K562 (cell line): Measurements from ENCODE around the gene ERLEC1. TPM values are rescaled to one million over a fixed set of nuclear protein-coding genes. Genes with fewer than 3 reads are reported as not detected.

Source experiments
- ATAC-seq: fragments of 200-7000 bp; cut with Tn5 transposase; 3 replicates; pipeline ENCODE4 v1.9.1; 2020; ENCODE audit warnings: moderate library complexity
- BruUV-seq: library from RNA; stranded (reverse); fragments of 400-500 nt; replicated peaks from 2 replicates; lab custom pipeline; 2021; lab: Mats Ljungman, UMichigan
- CTCF ChIA-PET: fragments of 300-600 bp; formaldehyde crosslinking; extraction: SDS; loops from one replicate; lab custom pipeline; 2021; ENCODE audit warnings: low intra/inter-chr PET ratio; lab: Yijun Ruan, JAX
- POLR2A ChIA-PET: fragments of 300-600, 350-650 bp; sonication (Branson Sonifier 250); formaldehyde crosslinking; extraction: SDS; loops from one replicate; lab custom pipeline; 2021; ENCODE audit warnings: antibody characterized with exemption, inconsistent platforms; lab: Yijun Ruan, JAX
- DNase-seq, 4 experiments: peaks; one replicate each; pipeline versions ENCODE4 v3.0.0 to v3.0.0-alpha.2; 2011 to 2018; ENCODE audit warnings: low spot score in 3 of 4, mixed read lengths in 3 of 4; ENCODE audit errors: extremely low read depth in 1 of 4
- FAIRE-seq: peaks from 2 replicates; lab custom pipeline; 2011; peaks lifted over from hg19 to GRCh38; lab: Jason Lieb, UNC
- H2AFZ ChIP-seq: 2 replicates; pipeline ENCODE4 v1.6.0; 2011; ENCODE audit warnings: low read depth, low read length, control low read depth, inconsistent platforms
- H3K27ac ChIP-seq: fragments of 200-600 bp; 3 replicates; pipeline ENCODE4 v1.8.0; 2011; ENCODE audit warnings: low read depth, mild to moderate bottlenecking, control low read depth, inconsistent platforms, low read length, moderate library complexity, mixed read lengths; ENCODE audit errors: extremely low read depth
- H3K27me3 ChIP-seq, 2 experiments: fragments of 300-600 bp in 1 of 2; 2 replicates in 1 of 2; 3 replicates in 1 of 2; pipeline versions ENCODE4 v1.6.0 to v1.8.0; 2011; ENCODE audit warnings: inconsistent platforms in 2 of 2, low read length in 2 of 2, mild to moderate bottlenecking in 1 of 2, mixed read lengths in 1 of 2, moderate library complexity in 1 of 2; ENCODE audit not compliant: control insufficient read depth in 2 of 2, insufficient read depth in 2 of 2
- H3K36me3 ChIP-seq: fragments of 300-600 bp; 3 replicates; pipeline ENCODE4 v1.8.0; 2011; ENCODE audit warnings: mild to moderate bottlenecking, low read length, inconsistent platforms; ENCODE audit not compliant: control insufficient read depth, insufficient read depth
- H3K4me1 ChIP-seq, 2 experiments: fragments of 200-600 bp in 1 of 2; replicated peaks in 1 of 2; 2 replicates in 1 of 2; 3 replicates in 1 of 2; pipeline versions ENCODE4 v1.5.1 to v1.8.0; 2011; ENCODE audit warnings: inconsistent platforms in 2 of 2, low read length in 2 of 2, mild to moderate bottlenecking in 1 of 2, mixed read lengths in 1 of 2, moderate library complexity in 1 of 2; ENCODE audit not compliant: control insufficient read depth in 2 of 2, insufficient read depth in 2 of 2
- H3K4me2 ChIP-seq: 2 replicates; pipeline ENCODE4 v1.6.1; 2011; ENCODE audit warnings: low read length, control low read depth, inconsistent platforms, mixed read lengths; ENCODE audit not compliant: insufficient read depth
- H3K4me3 ChIP-seq: fragments of 200-600 bp; sonication (generic), shearing (Covaris generic); 2 replicates; pipeline ENCODE4 v1.5.1; 2016; ENCODE audit warnings: control low read depth, inconsistent platforms
- H3K79me2 ChIP-seq: fragments of 200-600 bp; 3 replicates; pipeline ENCODE4 v1.8.0; 2011; ENCODE audit warnings: low read length, inconsistent platforms; ENCODE audit not compliant: control insufficient read depth, insufficient read depth
- H3K9ac ChIP-seq, 2 experiments: 2 replicates each; pipeline versions ENCODE4 v1.6.0 to v1.6.1; 2011; ENCODE audit warnings: low read depth in 2 of 2, low read length in 2 of 2, control low read depth in 1 of 2, inconsistent platforms in 1 of 2, mild to moderate bottlenecking in 1 of 2, mixed read lengths in 1 of 2; ENCODE audit not compliant: insufficient read depth in 1 of 2
- H3K9me1 ChIP-seq: one replicate; pipeline ENCODE4 v1.6.0; 2011; ENCODE audit warnings: inconsistent platforms, mild to moderate bottlenecking, low read length, moderate library complexity; ENCODE audit not compliant: control insufficient read depth, insufficient read depth
- H3K9me3 ChIP-seq: replicated peaks from 2 replicates; pipeline ENCODE4 v1.5.1; 2011; ENCODE audit warnings: low read depth, low read length, inconsistent platforms; ENCODE audit not compliant: control insufficient read depth, insufficient read depth
- H4K20me1 ChIP-seq: replicated peaks from 2 replicates; pipeline ENCODE4 v1.6.1; 2011; ENCODE audit warnings: low read length, inconsistent platforms, mixed read lengths; ENCODE audit not compliant: control insufficient read depth, insufficient read depth
- ATF4 ChIP-seq: fragments of 450-650 bp; formaldehyde crosslinking; IDR thresholded peaks from 2 replicates; pipeline ENCODE4 v1.4.0; 2022; ENCODE audit warnings: mild to moderate bottlenecking, moderate library complexity
- E2F1 ChIP-seq: sonication (generic); formaldehyde crosslinking; IDR thresholded peaks from 2 replicates; pipeline ENCODE4 v1.8.1; 2023; ENCODE audit warnings: mild to moderate bottlenecking, missing genetic modification reagents, moderate library complexity
- E4F1 ChIP-seq: fragments of 250-450 bp; sonication (Bioruptor Pico); IDR thresholded peaks from 2 replicates; pipeline ENCODE4 v1.5.0; 2021; ENCODE audit warnings: mild to moderate bottlenecking, borderline replicate concordance
- IFI16 ChIP-seq: fragments of 250-450 bp; sonication (Bioruptor Pico); IDR thresholded peaks from 2 replicates; pipeline ENCODE4 v2.1.2; 2022; ENCODE audit warnings: mild to moderate bottlenecking, inconsistent platforms
- JUN ChIP-seq, 2 experiments: sonication (generic) in 1 of 2; formaldehyde crosslinking in 1 of 2; IDR thresholded peaks; 2 replicates each; pipeline versions ENCODE4 v1.6.1 to v1.8.0; 2012 to 2022; ENCODE audit warnings: borderline replicate concordance in 2 of 2, mild to moderate bottlenecking in 2 of 2, improper control_type of control experiment in 1 of 2, low read depth in 1 of 2, low read length in 1 of 2, missing genetic modification reagents in 1 of 2
- MYNN ChIP-seq, 2 experiments: sonication (generic); formaldehyde crosslinking in 1 of 2; IDR thresholded peaks; 2 replicates each; pipeline versions ENCODE4 v1.5.0 to v1.6.1; 2016 to 2020; ENCODE audit warnings: antibody characterized with exemption in 1 of 2, missing genetic modification reagents in 1 of 2
- RBM34 ChIP-seq: fragments of 200-400 bp; formaldehyde crosslinking; IDR thresholded peaks from 2 replicates; pipeline ENCODE4 v1.6.1; 2018; ENCODE audit warnings: low read length, borderline replicate concordance; ENCODE audit not compliant: insufficient read depth
- SPI1 ChIP-seq: IDR thresholded peaks from 2 replicates; pipeline ENCODE4 v1.6.1; 2011; ENCODE audit warnings: low read depth, low read length, control low read depth, borderline replicate concordance
- ZNF124 ChIP-seq: sonication (generic); formaldehyde crosslinking; IDR thresholded peaks from 2 replicates; pipeline ENCODE4 v1.8.1; 2022; ENCODE audit warnings: missing genetic modification reagents
- ZNF766 ChIP-seq: fragments of 200-800 bp; sonication (Bioruptor generic); conservative IDR thresholded peaks from 2 replicates; pipeline ENCODE4 v1.6.1; 2016; ENCODE audit warnings: missing genetic modification characterization, missing compliant biosample characterization
- WGBS: fragments of 100-300 bp; shearing (Covaris generic); methylation state at CpG from one replicate; pipeline ENCODE4 v1.1.6; 2016; ENCODE audit warnings: low coverage, mixed read lengths; ENCODE audit not compliant: insufficient coverage; ENCODE audit errors: missing lambda C conversion rate; 5-methylcytosine and 5-hydroxymethylcytosine counted together
- in situ Hi-C: fragments of 300-500 bp; cut with MboI; formaldehyde crosslinking; loops from 4 replicates; pipeline ENCODE4 v1.15.0; 2018; ENCODE audit warnings: inconsistent platforms, mixed read lengths
- intact Hi-C: fragments of 100-400 bp; cut with micrococcal nuclease; formaldehyde crosslinking; loops from 2 replicates; pipeline ENCODE4 v1.14.2; 2022
- polyA plus RNA-seq, 8 experiments: library from polyadenylated mRNA; depleted of rRNA in 4 of 8; stranded (reverse) in 5 of 8; unstranded in 3 of 8; fragments of >200 nt; fragmentation: Nextera tagmentation in 2 of 8; fragmentation: Illumina TruSeq in 1 of 8; extraction: Ambion mirVana in 2 of 8; extraction: Trizol in 1 of 8; gene quantifications; 2 replicates each; pipeline versions ENCODE4 v1.2.1 to v1.2.3, GENCODE V29; 2011 to 2014; ENCODE audit warnings: inconsistent platforms in 1 of 8, missing spikeins in 1 of 8
- total RNA-seq, 7 experiments: library from RNA; depleted of rRNA in 6 of 7; stranded (reverse); fragments of >200 nt in 6 of 7; fragmentation: Illumina TruSeq in 2 of 7; extraction: Trizol in 2 of 7; gene quantifications; 2 replicates each; pipeline versions ENCODE4 v1.2.1 to v1.2.3, GENCODE V29; 2011 to 2021; ENCODE audit warnings: low replicate concordance in 1 of 7
- TF ChIP-seq, protein P1 (sequence below): sonication (generic); formaldehyde crosslinking; IDR thresholded peaks from 2 replicates; pipeline ENCODE4 v1.8.0; 2023; ENCODE audit warnings: missing genetic modification reagents, mild to moderate bottlenecking, borderline replicate concordance

ERLEC1 gene
- total and polyA plus RNA-seq, 9 of the 15 experiments (the other 6 are each of a cell fraction or from before 2014, with no cell fraction given): 12.0 to 41.6 (median 30.6) TPM

DNA sequence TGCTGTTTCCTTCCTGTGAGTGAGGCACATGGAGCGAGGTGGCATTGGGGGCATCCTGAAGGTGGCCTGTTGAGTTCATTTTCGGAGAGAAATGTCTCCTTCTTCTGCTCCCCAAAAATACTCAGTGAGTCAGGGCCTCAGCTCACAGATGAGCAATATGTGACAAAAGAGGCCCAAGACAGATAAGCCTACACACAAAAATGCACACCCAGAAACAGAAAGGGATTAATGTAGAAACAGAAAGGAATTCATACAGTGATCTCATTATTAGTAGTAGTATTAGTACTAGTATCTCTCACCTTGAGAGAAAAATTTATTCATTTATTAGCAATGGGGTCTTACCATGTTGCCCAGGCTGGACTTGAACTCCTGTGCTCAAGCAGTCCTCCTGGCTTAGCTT lies 67.8 kb downstream of the ERLEC1 start:
- no peak overlapping the region for H2AFZ ChIP-seq
- WGBS: 95% methylated on average over 2 of the region's 2 CpGs
- H3K27me3 ChIP-seq: no peaks in the 10 kb centered on the region
- ATAC-seq (no peak), DNase-seq (no peak), FAIRE-seq (no peak)
- no peaks in the 10 kb centered on the region for H4K20me1 ChIP-seq
- no peaks in the 10 kb centered on the region for H3K9me1 ChIP-seq
- intact Hi-C loops (no loop called here), in situ Hi-C loops (no loop called here)
- ChIA-PET CTCF (no interaction called here), POLR2A (no interaction called here)
- H3K9ac ChIP-seq: no peak overlapping the region
- no peaks in the 10 kb centered on the region; a peak in 1 of 5 replicates for H3K4me1 ChIP-seq
- H3K27ac ChIP-seq: no peak overlapping the region
- H3K36me3 ChIP-seq: peaks cover 21% of the 10 kb centered on the region; the same call in 2 of the 3 replicates
- H3K79me2 ChIP-seq: no peaks in the 10 kb centered on the region
- no peak overlapping the region for H3K4me3 ChIP-seq
- no TSS peak for BruUV-seq
- no peak overlapping the region for H3K4me2 ChIP-seq
- H3K9me3 ChIP-seq: no peaks in the 10 kb centered on the region
- TF ChIP-seq ATF4 (CRISPR knock-in tag): no peak
- TF ChIP-seq, protein P1, sequence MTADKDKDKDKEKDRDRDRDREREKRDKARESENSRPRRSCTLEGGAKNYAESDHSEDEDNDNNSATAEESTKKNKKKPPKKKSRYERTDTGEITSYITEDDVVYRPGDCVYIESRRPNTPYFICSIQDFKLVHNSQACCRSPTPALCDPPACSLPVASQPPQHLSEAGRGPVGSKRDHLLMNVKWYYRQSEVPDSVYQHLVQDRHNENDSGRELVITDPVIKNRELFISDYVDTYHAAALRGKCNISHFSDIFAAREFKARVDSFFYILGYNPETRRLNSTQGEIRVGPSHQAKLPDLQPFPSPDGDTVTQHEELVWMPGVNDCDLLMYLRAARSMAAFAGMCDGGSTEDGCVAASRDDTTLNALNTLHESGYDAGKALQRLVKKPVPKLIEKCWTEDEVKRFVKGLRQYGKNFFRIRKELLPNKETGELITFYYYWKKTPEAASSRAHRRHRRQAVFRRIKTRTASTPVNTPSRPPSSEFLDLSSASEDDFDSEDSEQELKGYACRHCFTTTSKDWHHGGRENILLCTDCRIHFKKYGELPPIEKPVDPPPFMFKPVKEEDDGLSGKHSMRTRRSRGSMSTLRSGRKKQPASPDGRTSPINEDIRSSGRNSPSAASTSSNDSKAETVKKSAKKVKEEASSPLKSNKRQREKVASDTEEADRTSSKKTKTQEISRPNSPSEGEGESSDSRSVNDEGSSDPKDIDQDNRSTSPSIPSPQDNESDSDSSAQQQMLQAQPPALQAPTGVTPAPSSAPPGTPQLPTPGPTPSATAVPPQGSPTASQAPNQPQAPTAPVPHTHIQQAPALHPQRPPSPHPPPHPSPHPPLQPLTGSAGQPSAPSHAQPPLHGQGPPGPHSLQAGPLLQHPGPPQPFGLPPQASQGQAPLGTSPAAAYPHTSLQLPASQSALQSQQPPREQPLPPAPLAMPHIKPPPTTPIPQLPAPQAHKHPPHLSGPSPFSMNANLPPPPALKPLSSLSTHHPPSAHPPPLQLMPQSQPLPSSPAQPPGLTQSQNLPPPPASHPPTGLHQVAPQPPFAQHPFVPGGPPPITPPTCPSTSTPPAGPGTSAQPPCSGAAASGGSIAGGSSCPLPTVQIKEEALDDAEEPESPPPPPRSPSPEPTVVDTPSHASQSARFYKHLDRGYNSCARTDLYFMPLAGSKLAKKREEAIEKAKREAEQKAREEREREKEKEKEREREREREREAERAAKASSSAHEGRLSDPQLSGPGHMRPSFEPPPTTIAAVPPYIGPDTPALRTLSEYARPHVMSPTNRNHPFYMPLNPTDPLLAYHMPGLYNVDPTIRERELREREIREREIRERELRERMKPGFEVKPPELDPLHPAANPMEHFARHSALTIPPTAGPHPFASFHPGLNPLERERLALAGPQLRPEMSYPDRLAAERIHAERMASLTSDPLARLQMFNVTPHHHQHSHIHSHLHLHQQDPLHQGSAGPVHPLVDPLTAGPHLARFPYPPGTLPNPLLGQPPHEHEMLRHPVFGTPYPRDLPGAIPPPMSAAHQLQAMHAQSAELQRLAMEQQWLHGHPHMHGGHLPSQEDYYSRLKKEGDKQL: no peak
- no peak for TF ChIP-seq RBM34
- no peak for TF ChIP-seq E4F1
- TF ChIP-seq MYNN (IDR thresholded peaks at IDR 0.05): no peak
- TF ChIP-seq MYNN (CRISPR knock-in tag; IDR thresholded peaks at IDR 0.05): no peak
- TF ChIP-seq E2F1 (CRISPR knock-in tag): no peak
- no peak for TF ChIP-seq ZNF766 (CRISPR knock-in tag)
- TF ChIP-seq JUN (IDR thresholded peaks at IDR 0.05; ENCODE audit: borderline replicate concordance, low read depth, low read length): no peak
- no peak for TF ChIP-seq JUN (CRISPR knock-in tag; IDR thresholded peaks at IDR 0.05; ENCODE audit: borderline replicate concordance)
- TF ChIP-seq ZNF124 (CRISPR knock-in tag): no peak
- no peak for TF ChIP-seq IFI16
- no peak for TF ChIP-seq SPI1
